BE2C (cell line): ENCODE measurements around the gene ANKRD11.

Source experiments
- DNase-seq: peaks from one replicate; pipeline ENCODE4 v3.0.0-alpha.2; 2020
- H3K27me3 ChIP-seq: fragments of 250-450 bp; sonication (Bioruptor Pico); 2 replicates; pipeline ENCODE4 v1.5.1; 2020; ENCODE audit warnings: mild to moderate bottlenecking
- H3K36me3 ChIP-seq: fragments of 250-450 bp; sonication (Bioruptor Pico); 2 replicates; pipeline ENCODE4 v1.5.1; 2020; ENCODE audit warnings: mild to moderate bottlenecking
- H3K4me1 ChIP-seq: fragments of 250-450 bp; sonication (Bioruptor Pico); 2 replicates; pipeline ENCODE4 v1.5.1; 2020
- H3K4me3 ChIP-seq: 2 replicates; pipeline ENCODE4 v1.5.1; 2011; ENCODE audit warnings: low read depth, low read length
- H3K9me3 ChIP-seq: fragments of 250-450 bp; sonication (Bioruptor Pico); 2 replicates; pipeline ENCODE4 v1.5.1; 2020
- CTCF ChIP-seq: IDR thresholded peaks from 2 replicates; pipeline ENCODE4 v1.5.1; 2012; ENCODE audit warnings: mild to moderate bottlenecking, low read depth, low read length

ANKRD11 gene

GRCh38 chr16:89349947-89350633 is 140.3 kb downstream of the ANKRD11 start:
- Histone ChIP-seq H3K27me3 (no peaks in the 10 kb centered on the region), H3K9me3 (no peaks in the 10 kb centered on the region), H3K36me3 (peaks cover 8% of the 10 kb centered on the region), H3K4me1 (no peaks in the 10 kb centered on the region; the same call in 1 of the 2 replicates), H3K4me3 (no peak overlapping the region)
- no peak for TF ChIP-seq CTCF
- no peak for DNase-seq

- Histone ChIP-seq H3K4me3 (no peak overlapping the region), H3K27me3 (no peaks in the 10 kb centered on the region), H3K36me3 (peaks cover 8% of the 10 kb centered on the region), H3K9me3 (no peaks in the 10 kb centered on the region), H3K4me1 (0 out of 2 replicates have a peak, but pooled peaks cover 3% of the 10 kb centered on the region)
- no peak for TF ChIP-seq CTCF
- no peak for DNase-seq
Observed at GRCh38 chr16:89347807-89348206, 142.6 kb downstream of the ANKRD11 start.

- H3K27me3 ChIP-seq = no peaks in the 10 kb centered on the region
- TF ChIP-seq CTCF = no peak
- H3K36me3 ChIP-seq = peaks cover 3% of the 10 kb centered on the region; the same call in 1 of the 2 replicates
- no peaks in the 10 kb centered on the region for H3K9me3 ChIP-seq
- H3K4me1 ChIP-seq = 0 out of 2 replicates have a peak, but pooled peaks cover 3% of the 10 kb centered on the region
- no peak overlapping the region for H3K4me3 ChIP-seq
- DNase-seq = no peak
Observed at GRCh38 chr16:89346869-89347268, 143.5 kb downstream of the ANKRD11 start.

- no peaks in the 10 kb centered on the region; the same call in 1 of the 2 replicates for H3K36me3 ChIP-seq
- H3K9me3 ChIP-seq = no peaks in the 10 kb centered on the region
- no peak overlapping the region for H3K4me3 ChIP-seq
- no peaks in the 10 kb centered on the region for H3K27me3 ChIP-seq
- no peak for TF ChIP-seq CTCF
- DNase-seq = no peak
- H3K4me1 ChIP-seq = peaks cover 3% of the 10 kb centered on the region; the same call in 1 of the 2 replicates
Observed at GRCh38 chr16:89345642-89346150, 144.7 kb downstream of the ANKRD11 start.

- Histone ChIP-seq H3K9me3 (no peaks in the 10 kb centered on the region), H3K4me3 (no peak overlapping the region), H3K27me3 (no peaks in the 10 kb centered on the region), H3K36me3 (peaks cover 2% of the 10 kb centered on the region; the same call in 1 of the 2 replicates), H3K4me1 (peaks cover 3% of the 10 kb centered on the region; the same call in 1 of the 2 replicates)
- no peak for TF ChIP-seq CTCF
- no peak for DNase-seq
Observed at GRCh38 chr16:89344846-89345611, 145.3 kb downstream of the ANKRD11 start.

GRCh38 chr16:89344458-89344834 is 145.9 kb downstream of the ANKRD11 start:
- Histone ChIP-seq H3K36me3 (peaks cover 4% of the 10 kb centered on the region; the same call in 1 of the 2 replicates), H3K9me3 (no peaks in the 10 kb centered on the region), H3K4me3 (no peak overlapping the region), H3K4me1 (peaks cover 3% of the 10 kb centered on the region; the same call in 1 of the 2 replicates), H3K27me3 (no peaks in the 10 kb centered on the region)
- no peak for DNase-seq
- TF ChIP-seq CTCF = no peak
